Vagina (tissue), 2 donors: ENCODE measurements around the gene IP6K2. TPM values are rescaled to one million over a fixed set of nuclear protein-coding genes. Genes with fewer than 3 reads are reported as not detected.

Source experiments
- DNase-seq, 2 donors: peaks; one replicate each; pipeline ENCODE4 v3.0.0-alpha.2; 2017; ENCODE audit errors: extremely low spot score in 2 of 2
- H3K27ac ChIP-seq: fragments of 200-600 bp; sonication (generic); one replicate; pipeline ENCODE4 v1.5.1; 2019
- H3K27me3 ChIP-seq: fragments of 200-600 bp; sonication (generic); one replicate; pipeline ENCODE4 v1.5.1; 2019
- H3K36me3 ChIP-seq, 2 donors: fragments of 200-600 bp; sonication (generic); one replicate each; pipeline ENCODE4 v1.5.1; 2017 to 2019
- H3K4me1 ChIP-seq: fragments of 200-600 bp; sonication (generic); one replicate; pipeline ENCODE4 v1.5.1; 2019
- H3K4me3 ChIP-seq, 2 donors: fragments of 200-600 bp; sonication (generic); 1 replicate in 1 of 2; 2 replicates in 1 of 2; pipeline ENCODE4 v1.5.1; 2016 to 2019
- H3K9me3 ChIP-seq: fragments of 200-600 bp; sonication (generic); one replicate; pipeline ENCODE4 v1.5.1; 2019
- CTCF ChIP-seq, 3 experiments: fragments of 450-650 bp in 2 of 3; fragments of 200-600 bp in 1 of 3; sonication (generic) in 1 of 3; IDR thresholded peaks; one replicate each; pipeline ENCODE4 v1.5.1; 2017 to 2019; ENCODE audit warnings: antibody characterized with exemption in 3 of 3, mild to moderate bottlenecking in 2 of 3, moderate library complexity in 2 of 3
- POLR2A ChIP-seq, 2 donors: fragments of 450-650 bp; IDR thresholded peaks; one replicate each; pipeline ENCODE4 v1.6.1; 2017; ENCODE audit warnings: antibody characterized with exemption in 2 of 2, mild to moderate bottlenecking in 2 of 2, moderate library complexity in 2 of 2
- POLR2AphosphoS5 ChIP-seq, 2 donors: sonication (generic); formaldehyde crosslinking; IDR thresholded peaks; one replicate each; pipeline ENCODE4 v1.9.0; 2017; ENCODE audit warnings: antibody characterized with exemption in 2 of 2, mild to moderate bottlenecking in 2 of 2, low read depth in 1 of 2; ENCODE audit not compliant: insufficient read depth in 1 of 2
- intact Hi-C: fragments of 100-400 bp; cut with DNase I; formaldehyde crosslinking; loops from one replicate; pipeline ENCODE4 v1.15.1; 2023
- total RNA-seq: library from RNA; depleted of rRNA; stranded (reverse); fragments of >200 nt; gene quantifications from one replicate; pipeline ENCODE4 v1.2.3, GENCODE V29; 2016

IP6K2 gene
- total RNA-seq, 1 donor from 2014 or later = 119 TPM

- Histone ChIP-seq H3K4me3 (no peak overlapping the region), H3K4me1 (peaks cover 35% of the 10 kb centered on the region), H3K36me3 (peaks cover 3 to 40% of the 10 kb centered on the region in 2 donors), H3K9me3 (no peaks in the 10 kb centered on the region), H3K27me3 (no peaks in the 10 kb centered on the region), H3K27ac (no peak overlapping the region)
- intact Hi-C loops = no loop called here
- TF ChIP-seq CTCF (IDR thresholded peaks at IDR 0.05) (no peak), POLR2AphosphoS5 (IDR thresholded peaks at IDR 0.05; ENCODE audit: insufficient read depth in 1 of 2, low read depth in 1 of 2) (no peak), POLR2A (IDR thresholded peaks at IDR 0.05) (no peak)
- DNase-seq = no peak
Observed at GRCh38 chr3:48687220-48687678, 29.8 kb downstream of the IP6K2 start.

GRCh38 chr3:48686538-48687219 lies 30.3 kb downstream of the IP6K2 start:
- TF ChIP-seq POLR2AphosphoS5 (IDR thresholded peaks at IDR 0.05; ENCODE audit: insufficient read depth in 1 of 2, low read depth in 1 of 2) (no peak), CTCF (IDR thresholded peaks at IDR 0.05) (no peak), POLR2A (IDR thresholded peaks at IDR 0.05) (no peak)
- no peaks in the 10 kb centered on the region for H3K27me3 ChIP-seq
- H3K4me1 ChIP-seq = peaks cover 33% of the 10 kb centered on the region
- peak overlapping the region; percentile 91 for H3K27ac ChIP-seq
- intact Hi-C loops = no loop called here
- H3K9me3 ChIP-seq = no peaks in the 10 kb centered on the region
- no peak for DNase-seq
- peak overlapping the region in 1 of 2 donors; percentile 90 for H3K4me3 ChIP-seq
- peaks cover 1 to 40% of the 10 kb centered on the region in 2 donors for H3K36me3 ChIP-seq

GRCh38 chr3:48685603-48686511 lies 31.2 kb downstream of the IP6K2 start, which contains the start of gene NCKIPSD:
Gene NCKIPSD, minus strand, starts transcription at chr3:48685915. Its CDS starts 108 bp downstream, at chr3:48685807.
- H3K9me3 ChIP-seq = no peaks in the 10 kb centered on the region
- H3K27ac ChIP-seq = peak within 1 kb of the TSS; percentile 91
- peaks cover 33% of the 10 kb centered on the region for H3K4me1 ChIP-seq
- no peak for DNase-seq
- H3K27me3 ChIP-seq = no peaks in the 10 kb centered on the region
- TF ChIP-seq POLR2AphosphoS5 (IDR thresholded peaks at IDR 0.05; ENCODE audit: insufficient read depth in 1 of 2, low read depth in 1 of 2) (peak in 1 of 2 donors; percentile 71), CTCF (IDR thresholded peaks at IDR 0.05) (peak; percentile 77 to 97 (median 81)), POLR2A (IDR thresholded peaks at IDR 0.05) (peak in 1 of 2 donors; percentile 72)
- peaks cover 0 to 41% of the 10 kb centered on the region in 2 donors for H3K36me3 ChIP-seq
- H3K4me3 ChIP-seq = peak within 1 kb of the TSS; percentile 90
- intact Hi-C loops = no loop called here

GRCh38 chr3:48685293-48685602 lies 31.8 kb downstream of the IP6K2 start:
- Histone ChIP-seq H3K4me1 (peaks cover 33% of the 10 kb centered on the region), H3K27me3 (no peaks in the 10 kb centered on the region), H3K36me3 (peaks cover 0 to 43% of the 10 kb centered on the region in 2 donors), H3K9me3 (no peaks in the 10 kb centered on the region), H3K4me3 (peak overlapping the region; percentile 90), H3K27ac (peak overlapping the region; percentile 91)
- no peak for TF ChIP-seq POLR2A (IDR thresholded peaks at IDR 0.05)
- no peak for TF ChIP-seq POLR2AphosphoS5 (IDR thresholded peaks at IDR 0.05; ENCODE audit: insufficient read depth in 1 of 2, low read depth in 1 of 2)
- TF ChIP-seq CTCF (IDR thresholded peaks at IDR 0.05) = peak in 1 of 3 experiments; percentile 4
- intact Hi-C loops = no loop called here
- no peak for DNase-seq
